T-helper 9 cell (primary cell): Measurements from ENCODE around the gene DLGAP4.

Experiments used
- DNase-seq: peaks from one replicate; pipeline ENCODE4 v3.0.0-alpha.2; 2020

DLGAP4 gene

GRCh38 chr20:36308353-36308752 lies 2.2 kb downstream of the DLGAP4 start:
- no peak for DNase-seq

- DNase-seq: no peak
Measured at GRCh38 chr20:36308986-36309385, 2.8 kb downstream of the DLGAP4 start.

GRCh38 chr20:36309643-36310042 lies 3.5 kb downstream of the DLGAP4 start:
- no peak for DNase-seq

GRCh38 chr20:36310215-36310981 lies 4.3 kb downstream of the DLGAP4 start:
- DNase-seq: no peak

GRCh38 chr20:36311141-36311853 lies 5.2 kb downstream of the DLGAP4 start:
- DNase-seq: no peak

- no peak for DNase-seq
Measured at GRCh38 chr20:36311854-36312723, 6.0 kb downstream of the DLGAP4 start.

- no peak for DNase-seq
Measured at GRCh38 chr20:36312724-36313441, 6.7 kb downstream of the DLGAP4 start.

- DNase-seq: no peak
Measured at GRCh38 chr20:36313476-36313875, 7.3 kb downstream of the DLGAP4 start.

GRCh38 chr20:36313926-36314325 lies 7.8 kb downstream of the DLGAP4 start:
- no peak for DNase-seq

- DNase-seq: no peak
Measured at GRCh38 chr20:36314734-36315544, 8.8 kb downstream of the DLGAP4 start.

GRCh38 chr20:36315545-36316351 lies 9.6 kb downstream of the DLGAP4 start:
- no peak for DNase-seq

- no peak for DNase-seq
Measured at GRCh38 chr20:36317675-36318074, 11.5 kb downstream of the DLGAP4 start.

- no peak for DNase-seq
Measured at GRCh38 chr20:36318166-36318565, 12.0 kb downstream of the DLGAP4 start.

- no peak for DNase-seq
Measured at GRCh38 chr20:36319356-36320260, 13.5 kb downstream of the DLGAP4 start.

GRCh38 chr20:36320261-36320897 lies 14.2 kb downstream of the DLGAP4 start:
- no peak for DNase-seq

- DNase-seq: no peak
Measured at GRCh38 chr20:36320898-36321695, 15.0 kb downstream of the DLGAP4 start.

GRCh38 chr20:36322131-36322530 lies 16.0 kb downstream of the DLGAP4 start:
- DNase-seq: no peak

GRCh38 chr20:36330091-36330490 lies 24.0 kb downstream of the DLGAP4 start:
- DNase-seq: no peak
